ENCODE data around the gene TTLL5.
A peak's percentile ranks its signal among the peaks of the same experiment; 100 is the strongest.

TTLL5 gene

GRCh38 chr14:75960231-75960630 lies 299.2 kb downstream of the TTLL5 start:
- no peak for DNase-seq (ENCODE audit: low read depth, low spot score)

GRCh38 chr14:75961662-75962061 lies 300.6 kb downstream of the TTLL5 start:
- DNase-seq (ENCODE audit: low read depth, low spot score) = no peak

GRCh38 chr14:75967866-75968265 lies 306.8 kb downstream of the TTLL5 start:
- no peak for DNase-seq (ENCODE audit: low read depth, low spot score)

- DNase-seq (ENCODE audit: low read depth, low spot score) = no peak
Observed at GRCh38 chr14:75968456-75968855, 307.4 kb downstream of the TTLL5 start.

GRCh38 chr14:75969126-75969525 lies 308.1 kb downstream of the TTLL5 start:
- DNase-seq (ENCODE audit: low read depth, low spot score) = no peak

GRCh38 chr14:75969891-75970290 lies 308.8 kb downstream of the TTLL5 start:
- DNase-seq (ENCODE audit: low read depth, low spot score) = no peak

GRCh38 chr14:75970989-75971388 lies 309.9 kb downstream of the TTLL5 start:
- no peak for DNase-seq (ENCODE audit: low read depth, low spot score)

GRCh38 chr14:75971509-75971908 lies 310.5 kb downstream of the TTLL5 start:
- DNase-seq (ENCODE audit: low read depth, low spot score) = no peak

- DNase-seq (ENCODE audit: low read depth, low spot score) = no peak
Observed at GRCh38 chr14:75972801-75973421, 311.9 kb downstream of the TTLL5 start.

GRCh38 chr14:75976826-75977581 lies 316.0 kb downstream of the TTLL5 start:
- DNase-seq (ENCODE audit: low read depth, low spot score) = no peak

GRCh38 chr14:75977582-75977943 lies 316.5 kb downstream of the TTLL5 start:
- DNase-seq (ENCODE audit: low read depth, low spot score) = no peak

GRCh38 chr14:75978249-75978731 lies 317.2 kb downstream of the TTLL5 start:
- DNase-seq (ENCODE audit: low read depth, low spot score) = no peak

GRCh38 chr14:75979071-75979571 lies 318.1 kb downstream of the TTLL5 start:
- no peak for DNase-seq (ENCODE audit: low read depth, low spot score)

- no peak for DNase-seq (ENCODE audit: low read depth, low spot score)
Observed at GRCh38 chr14:75979648-75980565, 318.9 kb downstream of the TTLL5 start.

GRCh38 chr14:75980856-75981255 lies 319.8 kb downstream of the TTLL5 start:
- no peak for DNase-seq (ENCODE audit: low read depth, low spot score)

GRCh38 chr14:75981426-75982265 lies 320.6 kb downstream of the TTLL5 start, which contains the start of gene TGFB3:
TSS of gene TGFB3 (minus strand) at chr14:75981995. CDS start at chr14:75980893, 1,102 bp downstream.
- peak; percentile 82 for DNase-seq (ENCODE audit: low read depth, low spot score)

GRCh38 chr14:75982266-75983018 lies 321.4 kb downstream of the TTLL5 start:
- peak; percentile 62 for DNase-seq (ENCODE audit: low read depth, low spot score)

GRCh38 chr14:75983019-75983358 lies 321.9 kb downstream of the TTLL5 start:
- no peak for DNase-seq (ENCODE audit: low read depth, low spot score)

- no peak for DNase-seq (ENCODE audit: low read depth, low spot score)
Observed at GRCh38 chr14:75984674-75985073, 323.6 kb downstream of the TTLL5 start.

All from smooth muscle cell of the brain vasculature (primary cell).